ENCODE results near the gene GSC2. TPM values are rescaled to one million over a fixed set of nuclear protein-coding genes. Genes with fewer than 3 reads are reported as not detected.
A peak's percentile ranks its signal among the peaks of the same experiment; 100 is the strongest.

The GSC2 gene
- total and polyA plus RNA-seq, 9 of the 15 experiments (the other 6 are each of a cell fraction or from before 2014, with no cell fraction given), result not detected

GRCh38 chr22:19168088-19168890 is 18.2 kb upstream of the GSC2 start (continued):
- TF ChIP-seq KDM5B (IDR thresholded peaks at IDR 0.05; ENCODE audit: insufficient replicate concordance, low read depth, low read length) (no peak), POLR2B (IDR thresholded peaks at IDR 0.05; ENCODE audit: low read depth, partially characterized antibody) (no peak), TRIM25 (IDR thresholded peaks at IDR 0.05; ENCODE audit: borderline replicate concordance) (no peak; the same call in 1 of the 2 replicates), NBN (IDR thresholded peaks at IDR 0.05; ENCODE audit: low read depth) (no peak), TCF7 (IDR thresholded peaks at IDR 0.05; ENCODE audit: borderline replicate concordance) (no peak), ZNF263 (CRISPR knock-in tag; IDR thresholded peaks at IDR 0.05; ENCODE audit: borderline replicate concordance) (no peak), ZNF57 (CRISPR knock-in tag; IDR thresholded peaks at IDR 0.05) (no peak), MLLT1 (IDR thresholded peaks at IDR 0.05) (no peak), ZNF140 (CRISPR knock-in tag; IDR thresholded peaks at IDR 0.05) (no peak), ZNF133 (CRISPR knock-in tag; IDR thresholded peaks at IDR 0.05) (no peak), MTA1 (IDR thresholded peaks at IDR 0.05; ENCODE audit: borderline replicate concordance) (peak; percentile 88), PYGO2 (tag; IDR thresholded peaks at IDR 0.05) (no peak), ZKSCAN3 (CRISPR knock-in tag; IDR thresholded peaks at IDR 0.05) (no peak), BCOR (IDR thresholded peaks at IDR 0.05) (0 out of 2 replicates have a peak, but pooled peaks have one; percentile 8), ILF3 (IDR thresholded peaks at IDR 0.05; ENCODE audit: borderline replicate concordance) (no peak), ZNF584 (CRISPR knock-in tag; IDR thresholded peaks at IDR 0.05; ENCODE audit: low read depth) (no peak)

All from K562 (cell line).